Liver (tissue), 3 donors: ENCODE results near the gene RPS6KB2.

Experiments
- CTCF ChIP-seq: fragments of 150-350 bp; IDR thresholded peaks from 2 replicates; pipeline ENCODE4 v1.5.1; 2017; ENCODE audit warnings: improper control_type of control experiment, low read depth, low read length; ENCODE audit not compliant: missing input control
- HNF4A ChIP-seq, 2 donors: conservative IDR thresholded peaks; 2 replicates each; pipeline ENCODE4 v1.6.1; 2016; ENCODE audit warnings: antibody characterized with exemption in 2 of 2, mild to moderate bottlenecking in 2 of 2
- JUND ChIP-seq, 2 donors: IDR thresholded peaks; 2 replicates each; pipeline ENCODE4 v1.6.1; 2016; ENCODE audit warnings: antibody characterized with exemption in 2 of 2
- REST ChIP-seq: IDR thresholded peaks from 2 replicates; pipeline ENCODE4 v1.6.1; 2016; ENCODE audit warnings: antibody characterized with exemption, mild to moderate bottlenecking
- TAF1 ChIP-seq: conservative IDR thresholded peaks from 2 replicates; pipeline ENCODE4 v1.6.1; 2016; ENCODE audit warnings: antibody characterized with exemption, mild to moderate bottlenecking
- TF ChIP-seq, protein P1 (sequence below): IDR thresholded peaks from 2 replicates; pipeline ENCODE4 v1.6.1; 2016; ENCODE audit warnings: antibody characterized with exemption
- donor health status: healthy.
- donor health status: healthy.

DNA sequence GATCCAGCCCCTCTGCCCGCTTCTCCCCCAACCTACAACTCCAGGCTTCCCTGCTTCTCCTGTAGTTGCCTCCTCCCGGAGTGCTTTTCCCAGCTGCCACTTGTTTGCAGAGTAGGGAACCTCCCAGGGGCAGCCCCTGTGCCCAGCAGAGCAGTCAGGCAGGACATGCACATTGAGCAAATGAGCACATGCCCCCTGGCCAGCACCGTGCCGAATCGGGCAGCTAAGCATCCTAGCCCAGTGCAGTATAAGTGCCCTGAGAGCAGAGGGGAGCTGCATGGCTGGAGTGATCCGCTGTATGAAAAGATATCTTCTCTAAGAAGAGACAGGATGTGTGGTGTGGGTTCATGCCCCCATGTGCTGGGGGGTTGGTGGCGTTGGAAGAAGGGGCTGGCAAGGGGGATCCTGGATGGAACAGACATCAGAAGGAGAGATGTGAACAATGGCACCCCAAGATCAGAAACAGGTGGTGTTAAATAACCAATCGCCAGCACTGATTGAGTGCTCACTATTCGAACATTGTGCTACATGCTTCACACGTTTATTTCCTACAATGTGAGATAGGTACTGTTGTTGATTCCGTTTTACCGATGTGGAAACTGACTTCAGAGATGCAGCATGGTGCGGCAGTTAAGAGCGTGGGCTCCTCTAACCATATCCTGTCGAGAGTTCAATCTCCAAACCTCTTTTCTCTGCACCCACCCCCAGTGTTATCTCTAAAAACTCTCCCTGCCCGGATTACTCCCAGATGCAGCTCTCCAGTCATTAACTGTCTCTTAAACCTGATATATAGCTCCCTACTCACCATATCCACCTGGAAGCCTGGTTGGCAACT, 55.8 kb downstream of the RPS6KB2 start:
- TF ChIP-seq CTCF = no peak
- TF ChIP-seq REST = no peak
- TF ChIP-seq JUND (IDR thresholded peaks at IDR 0.05) = no peak
- TF ChIP-seq, protein P1, sequence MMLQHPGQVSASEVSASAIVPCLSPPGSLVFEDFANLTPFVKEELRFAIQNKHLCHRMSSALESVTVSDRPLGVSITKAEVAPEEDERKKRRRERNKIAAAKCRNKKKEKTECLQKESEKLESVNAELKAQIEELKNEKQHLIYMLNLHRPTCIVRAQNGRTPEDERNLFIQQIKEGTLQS = no peak
- no peak for TF ChIP-seq HNF4A (conservative IDR thresholded peaks at IDR 0.05)
- TF ChIP-seq TAF1 = no peak
